GM12872 (cell line): Measurements from ENCODE around the gene CADPS.

ENCODE experiments used
- CTCF ChIP-seq: IDR thresholded peaks from 3 replicates; pipeline ENCODE4 v1.5.1; 2011; ENCODE audit warnings: low read depth, mild to moderate bottlenecking, low read length, moderate library complexity; ENCODE audit not compliant: insufficient read depth

The CADPS gene

GRCh38 chr3:62359531-62359930 is 515.7 kb downstream of the CADPS start:
- TF ChIP-seq CTCF = no peak

GRCh38 chr3:62356356-62356755 is 518.9 kb downstream of the CADPS start:
- TF ChIP-seq CTCF = no peak

- no peak for TF ChIP-seq CTCF
Observed at GRCh38 chr3:62355703-62356102, 519.5 kb downstream of the CADPS start.
